NCI-H510A (cell line): ENCODE measurements around the gene RB1.
"Not testable (repeated sequence)": the region's sequence is repeated elsewhere in the genome, so short reads cannot be mapped to it uniquely, and the experiment has no call there.

Experiments used
- DNase-seq: peaks from one replicate; lab custom pipeline; 2025; lab: John Stamatoyannopoulos, UW

RB1 gene

DNA sequence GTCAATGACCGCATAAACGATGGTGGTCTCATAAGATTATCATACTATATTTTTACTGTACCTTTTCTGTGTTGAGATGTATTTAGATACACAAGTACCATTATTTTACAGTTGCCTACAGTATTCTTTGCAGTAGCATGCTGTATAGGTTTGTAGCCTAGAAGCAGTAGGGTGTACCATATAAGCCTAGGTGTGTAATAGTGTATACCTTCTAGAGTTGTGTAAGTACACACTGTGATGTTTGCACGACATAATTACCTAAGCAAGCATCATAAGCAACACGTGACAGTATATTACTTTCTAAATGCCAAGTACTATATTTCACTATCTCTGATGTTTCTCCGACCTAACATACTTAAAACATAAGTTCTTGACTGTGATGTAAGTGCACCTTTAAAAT is 106.6 kb downstream of the RB1 start:
- DNase-seq: no peak

DNA sequence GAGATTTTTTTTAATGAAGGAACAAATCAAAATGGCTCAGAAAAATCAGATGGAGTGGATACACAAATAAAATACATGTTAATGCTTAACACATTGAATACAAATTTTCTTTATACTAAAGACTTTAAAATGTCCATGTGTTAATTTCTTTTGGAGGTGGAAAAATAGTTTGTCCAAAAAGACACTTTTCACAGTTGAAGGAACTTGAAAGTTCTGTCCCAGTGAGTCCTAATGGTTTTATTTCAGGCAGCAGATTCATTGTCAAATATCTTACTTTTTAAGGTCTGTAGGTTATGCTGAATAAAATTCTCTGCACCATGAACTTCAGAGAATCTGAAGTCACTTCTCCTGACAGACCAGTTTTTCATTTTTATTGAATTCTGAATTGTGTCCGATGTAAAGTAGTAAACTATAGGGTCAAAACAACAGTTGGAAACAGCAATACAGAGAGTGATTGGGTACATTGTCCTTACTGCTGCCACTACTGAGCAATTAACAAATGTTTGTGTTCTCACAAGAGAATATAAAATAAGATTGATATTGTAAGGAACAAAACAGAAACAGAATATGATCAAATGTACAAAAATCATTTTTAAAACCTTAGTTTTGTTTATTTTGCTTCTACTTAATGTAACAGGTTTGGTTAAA is 107.7 kb downstream of the RB1 start:
- no peak for DNase-seq

DNA sequence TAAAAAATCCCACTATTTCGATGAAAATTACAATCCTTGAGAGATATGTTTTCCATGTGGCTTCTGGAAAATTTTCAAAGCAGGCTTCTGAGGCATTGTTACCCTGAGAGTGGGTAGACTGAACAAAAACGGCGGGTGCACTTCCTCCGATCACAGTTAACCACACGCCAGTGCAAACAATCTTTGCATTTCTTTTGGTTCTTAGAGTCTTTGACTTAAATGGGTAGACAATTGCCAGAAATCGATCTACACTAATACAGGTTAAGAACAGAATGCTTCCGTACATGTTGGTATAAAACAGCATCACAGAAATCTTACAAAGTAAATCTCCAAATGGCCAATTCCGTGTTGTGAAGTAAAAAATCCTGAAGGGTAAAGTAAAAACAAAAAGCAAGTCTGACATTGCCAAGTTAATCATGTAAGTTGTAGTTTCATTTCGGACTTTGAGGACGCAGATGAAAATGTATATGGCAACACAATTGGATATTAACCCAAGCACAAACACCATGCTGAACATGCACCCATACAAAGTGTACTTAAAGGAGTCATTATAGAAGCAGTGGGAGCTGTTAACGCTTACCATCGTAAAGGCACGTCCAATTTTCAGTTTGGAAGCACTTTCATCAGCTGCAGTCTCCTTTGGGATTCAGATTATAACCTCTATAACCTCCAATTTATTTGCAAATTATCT is 108.4 kb downstream of the RB1 start:
- DNase-seq: no peak

DNA sequence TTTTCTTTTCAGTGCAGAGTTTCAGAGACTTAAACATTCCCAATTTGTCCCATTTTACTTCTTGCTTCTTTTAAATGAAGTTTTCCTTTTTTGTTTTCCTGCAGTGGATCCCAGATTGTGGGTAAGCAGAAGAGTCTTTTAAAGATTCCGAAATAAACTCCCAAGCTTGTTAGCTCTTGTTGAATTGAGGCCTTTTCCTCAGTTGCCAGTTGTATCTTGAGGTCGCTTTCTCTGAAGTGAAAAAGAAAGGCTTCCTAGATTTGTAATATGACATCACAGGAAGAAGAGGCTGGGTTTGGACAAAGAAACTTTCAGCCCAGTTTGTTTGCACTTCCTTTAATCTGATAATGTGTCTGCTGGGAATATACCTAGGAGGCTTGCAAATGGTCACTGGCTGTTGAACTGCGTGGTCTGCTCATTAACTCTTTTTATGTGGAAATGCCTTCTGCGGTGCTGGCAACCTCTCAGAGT is 109.4 kb downstream of the RB1 start, which contains the start of gene LPAR6:
LPAR6 (minus strand) TSS at position 233 of the 471 bp plus-strand sequence. CDS start 690 bp downstream, outside the sequence.
- no peak for DNase-seq

DNA sequence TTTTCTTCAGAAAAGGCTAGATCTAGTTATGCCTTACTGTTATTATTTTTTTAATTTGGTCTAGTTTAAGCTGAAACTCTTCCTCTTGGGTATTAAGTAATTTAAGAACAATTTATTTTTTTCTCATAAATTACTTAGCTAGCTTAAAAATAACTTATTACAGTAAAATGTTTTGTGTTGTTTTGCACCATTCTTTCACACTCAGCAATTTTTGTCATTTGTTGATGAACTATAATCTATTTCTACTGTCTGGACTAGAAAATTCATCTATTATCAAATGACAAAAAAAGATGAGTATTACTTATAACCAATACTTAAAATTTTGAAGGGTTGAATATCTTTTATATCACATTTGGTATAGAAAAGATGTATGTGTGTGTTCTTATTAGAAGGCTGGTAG is 111.0 kb downstream of the RB1 start:
- DNase-seq: no peak

DNA sequence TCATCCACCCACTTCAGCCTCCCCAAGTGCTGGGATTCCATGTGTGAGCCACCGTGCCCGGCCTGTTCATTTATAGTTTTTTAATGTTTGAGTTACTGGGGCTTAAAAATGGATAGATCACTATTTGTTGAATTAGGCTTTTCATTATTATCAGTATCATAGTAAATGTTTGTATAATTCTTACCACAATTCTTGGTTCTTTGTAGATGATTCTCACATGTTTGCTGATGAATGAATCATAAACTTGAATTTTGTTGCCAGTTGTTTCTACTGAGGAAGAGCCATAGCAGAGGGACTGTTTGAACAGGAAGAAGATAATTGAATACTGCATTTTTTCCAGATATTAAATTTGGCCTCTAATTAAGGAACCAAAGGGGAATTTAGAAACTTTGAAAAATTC is 112.0 kb downstream of the RB1 start:
- no peak for DNase-seq

DNA sequence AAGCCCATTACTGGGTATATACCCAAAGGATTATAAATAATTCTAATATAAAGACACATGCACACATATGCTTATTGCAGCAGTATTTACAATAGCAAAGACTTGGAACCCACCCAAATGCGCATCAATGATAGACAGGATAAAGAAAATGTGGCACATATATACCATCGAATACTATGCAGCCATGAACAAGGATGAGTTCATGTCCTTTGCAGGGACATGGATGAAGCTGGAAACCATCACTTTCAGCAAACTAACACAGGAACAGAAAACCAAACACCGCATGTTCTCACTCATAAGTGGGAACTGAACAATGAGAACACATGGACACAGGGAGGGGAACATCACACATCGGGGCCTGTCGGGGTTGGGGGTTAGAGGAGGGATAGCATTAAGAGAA is 118.5 kb downstream of the RB1 start:
- not testable (repeated sequence) for DNase-seq

DNA sequence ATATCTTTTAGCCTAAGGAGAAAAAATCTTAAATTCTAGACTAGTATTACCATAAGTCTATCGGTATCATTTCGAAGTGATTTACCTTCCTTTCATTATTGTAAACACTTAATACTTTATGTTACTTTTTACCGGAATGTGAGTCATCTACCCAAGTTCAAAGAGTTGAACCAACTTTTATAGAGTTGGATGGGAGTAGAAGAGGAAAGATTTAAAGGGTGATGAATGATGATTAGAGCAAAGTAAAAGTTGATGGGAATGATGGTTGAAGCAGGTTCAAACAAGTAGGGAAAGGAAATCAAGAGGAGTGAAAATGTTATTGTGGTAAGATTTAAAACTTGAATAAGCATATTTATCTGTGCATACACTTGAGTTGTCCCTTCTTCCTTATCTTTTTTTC is 120.7 kb downstream of the RB1 start:
- DNase-seq: no peak

DNA sequence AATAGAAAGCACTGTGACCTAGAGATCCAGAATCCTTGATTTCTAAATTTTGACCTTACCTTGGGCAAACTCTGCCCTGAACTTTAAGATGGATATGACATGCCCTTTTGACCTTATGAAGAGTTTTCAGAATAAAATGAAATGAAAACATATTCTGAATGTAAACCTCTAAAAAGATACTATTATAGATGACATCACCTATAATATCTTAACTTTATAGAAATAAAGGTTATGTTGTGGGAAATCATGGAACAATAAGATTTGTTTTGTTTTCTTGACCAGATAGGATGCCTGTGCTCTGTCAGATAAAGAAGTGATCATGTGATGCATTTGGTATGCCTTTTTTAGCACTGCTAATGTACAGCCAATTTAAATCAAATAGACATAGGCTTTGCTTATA is 122.5 kb downstream of the RB1 start:
- DNase-seq: no peak

DNA sequence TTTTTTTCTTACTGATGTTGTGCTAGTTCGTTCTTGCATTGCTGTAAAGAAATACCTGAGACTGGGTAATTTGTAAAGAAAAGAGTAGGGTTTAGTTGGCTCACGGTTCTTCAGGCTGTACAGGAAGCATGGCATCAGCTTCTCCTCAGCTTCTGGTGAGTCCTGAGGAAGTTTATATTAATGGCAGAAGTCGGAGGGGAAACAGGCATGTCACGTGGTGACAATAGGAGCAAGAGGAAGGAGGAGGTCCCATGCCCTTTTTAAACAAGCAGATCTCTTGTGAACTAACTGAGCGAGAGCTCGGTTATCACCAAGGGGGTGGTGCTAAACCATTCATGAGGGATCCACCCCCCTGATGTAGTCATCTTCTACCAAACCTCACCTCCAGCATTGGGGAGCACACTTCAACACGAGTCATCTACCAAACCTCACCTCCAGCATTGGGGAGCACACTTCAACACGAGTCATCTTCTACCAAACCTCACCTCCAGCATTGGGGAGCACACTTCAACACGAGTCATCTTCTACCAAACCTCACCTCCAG is 123.3 kb downstream of the RB1 start:
- not testable (repeated sequence) for DNase-seq

DNA sequence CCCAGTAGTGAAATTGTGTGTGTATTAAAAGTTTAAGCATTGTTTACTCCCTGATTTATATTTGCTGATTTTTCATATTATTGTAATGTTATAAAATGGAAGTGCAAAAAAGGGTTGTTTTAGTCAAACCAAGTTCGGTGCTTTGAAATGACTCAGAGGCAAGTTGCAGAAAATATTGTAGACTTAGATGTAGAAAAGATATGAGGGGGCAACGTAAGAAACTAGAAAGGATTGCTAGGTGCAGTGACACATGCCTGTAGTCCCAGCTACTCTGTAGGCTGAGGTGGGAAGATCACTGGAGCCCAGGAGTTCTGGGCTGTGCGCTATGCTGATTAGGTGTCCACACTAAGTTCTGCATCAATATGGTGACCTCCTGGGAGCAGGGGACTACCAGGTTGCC is 125.5 kb downstream of the RB1 start:
- no peak for DNase-seq

DNA sequence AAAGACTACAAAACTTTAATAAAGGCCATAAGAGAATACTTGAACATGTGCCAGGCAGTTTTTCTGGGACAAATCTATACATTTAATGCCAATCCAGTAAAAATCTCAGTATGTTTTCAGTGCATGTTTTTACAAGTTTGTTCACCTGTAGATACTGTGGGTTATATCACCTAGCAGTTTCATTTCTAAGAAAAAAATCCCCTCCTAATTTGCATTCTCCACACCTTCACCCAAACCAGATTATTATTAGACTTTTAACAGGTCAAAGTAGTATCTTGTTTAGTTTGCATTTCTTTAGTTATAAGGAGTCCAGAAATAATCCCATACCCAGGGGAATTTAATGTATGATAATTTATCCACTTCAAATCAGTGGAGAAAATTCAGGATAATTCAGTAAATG is 126.3 kb downstream of the RB1 start:
- DNase-seq: no peak

DNA sequence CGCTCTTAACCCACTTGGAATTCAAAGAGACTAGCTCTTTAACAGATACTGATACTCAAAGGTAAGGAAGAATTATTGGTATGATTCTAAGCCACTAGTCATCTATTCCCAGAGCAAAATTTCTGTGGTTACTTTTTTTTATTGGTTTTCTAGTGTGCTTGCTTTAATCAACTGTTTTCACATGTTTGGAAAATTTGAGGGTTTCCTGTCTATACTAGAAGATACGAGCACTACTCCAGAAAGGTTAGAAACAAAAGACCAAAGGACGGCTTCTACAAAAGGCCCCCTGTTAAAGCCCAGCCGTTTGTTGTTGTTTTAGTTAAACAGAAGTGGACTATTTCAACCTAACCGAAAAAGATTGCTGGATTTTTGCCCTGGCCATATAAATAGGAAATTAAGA is 127.9 kb downstream of the RB1 start:
- DNase-seq: no peak

DNA sequence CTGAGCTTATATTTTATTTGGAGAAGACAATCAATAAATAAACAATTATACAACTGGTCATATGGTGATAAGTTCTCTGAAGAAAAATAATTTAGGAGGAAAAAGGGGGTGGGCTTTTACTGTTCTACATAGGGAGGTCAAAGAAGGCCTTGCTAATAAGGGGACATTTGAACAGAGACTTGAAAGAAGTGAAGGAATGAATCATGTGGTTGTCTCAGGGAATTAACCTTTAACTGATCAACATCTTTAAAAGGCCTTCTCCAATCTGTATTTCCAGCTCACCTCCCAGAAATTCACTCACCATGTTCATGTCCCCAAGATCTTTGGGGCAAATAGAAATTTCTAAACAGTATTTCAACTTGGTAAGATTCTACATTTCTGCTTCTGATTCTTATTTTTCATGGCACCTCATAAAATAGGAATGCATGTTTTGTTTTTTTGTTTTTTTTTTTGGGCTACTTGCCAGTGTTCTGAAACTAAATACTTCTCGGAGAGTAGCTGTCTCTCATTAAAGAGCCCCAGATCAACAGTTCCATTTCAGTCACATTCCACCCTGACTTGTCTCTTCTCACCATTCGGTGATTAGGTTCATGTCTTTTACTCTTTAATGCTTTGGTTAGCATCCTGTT is 128.6 kb downstream of the RB1 start:
- DNase-seq: no peak

DNA sequence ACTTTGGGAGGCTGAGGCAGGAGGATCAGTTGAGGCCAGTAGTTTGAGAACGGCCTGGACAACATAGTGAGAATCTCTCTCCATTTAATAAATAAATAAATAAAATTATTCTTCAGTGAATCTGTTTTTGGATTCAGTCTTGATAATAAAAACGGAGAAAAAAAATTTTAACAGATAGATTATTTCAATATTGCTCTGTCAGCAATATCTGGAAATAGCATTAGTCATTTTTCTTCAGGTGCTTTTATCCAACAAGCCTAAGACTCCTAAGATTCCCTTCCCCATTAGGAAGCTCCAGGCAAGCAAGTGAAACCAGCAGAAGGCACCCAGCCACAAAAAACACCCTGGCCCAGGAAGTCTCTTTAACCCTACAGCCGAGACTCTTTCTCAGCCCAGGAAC is 130.6 kb downstream of the RB1 start:
- no peak for DNase-seq

DNA sequence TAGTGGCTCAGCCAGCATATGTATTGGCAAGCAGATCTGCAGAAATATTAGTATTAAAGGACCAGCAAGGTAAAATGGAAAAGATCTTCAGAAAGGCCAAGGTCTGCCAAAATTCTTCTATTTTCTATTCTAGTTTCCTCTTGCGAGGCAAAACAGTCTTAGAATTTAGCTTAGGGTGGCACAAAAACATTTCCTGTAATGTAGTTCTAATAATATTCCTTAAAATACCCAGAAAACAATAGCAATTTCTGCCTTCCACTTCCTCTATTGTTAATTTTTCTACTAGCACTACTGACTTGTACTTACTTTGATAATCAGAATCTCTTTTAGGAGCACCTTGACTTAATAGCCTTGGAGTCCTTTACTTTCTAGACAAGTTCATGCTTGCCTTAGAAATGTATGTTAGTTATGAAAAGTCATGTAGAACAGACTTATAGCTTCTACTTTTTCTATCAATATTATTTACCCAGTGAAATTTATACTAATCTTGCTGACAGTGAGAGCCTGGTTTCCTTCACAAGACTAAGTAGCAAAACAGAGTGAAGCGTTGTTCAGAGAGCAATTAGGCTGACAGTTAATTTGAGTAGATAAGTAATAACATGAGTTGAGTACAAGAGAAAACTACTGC is 133.2 kb downstream of the RB1 start:
- no peak for DNase-seq

DNA sequence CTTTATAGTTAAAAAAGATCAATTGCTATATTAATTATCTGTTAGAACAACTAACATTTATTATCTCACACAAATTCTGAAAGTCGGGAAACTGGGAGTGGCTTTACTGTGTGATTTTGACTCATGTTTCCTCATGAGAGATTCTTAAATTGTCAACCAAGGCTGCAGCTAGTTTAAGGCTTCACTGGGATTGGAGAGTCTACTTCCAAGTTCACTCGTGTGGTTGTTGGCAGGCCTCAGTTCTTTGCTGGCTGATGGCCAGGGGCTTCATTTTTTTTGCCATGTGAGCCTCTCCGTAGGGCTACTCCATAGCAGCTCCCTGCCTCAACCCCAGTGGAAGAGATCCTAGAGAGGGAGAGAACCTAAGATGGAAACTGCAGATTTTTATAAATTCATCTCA is 133.8 kb downstream of the RB1 start:
- DNase-seq: no peak

DNA sequence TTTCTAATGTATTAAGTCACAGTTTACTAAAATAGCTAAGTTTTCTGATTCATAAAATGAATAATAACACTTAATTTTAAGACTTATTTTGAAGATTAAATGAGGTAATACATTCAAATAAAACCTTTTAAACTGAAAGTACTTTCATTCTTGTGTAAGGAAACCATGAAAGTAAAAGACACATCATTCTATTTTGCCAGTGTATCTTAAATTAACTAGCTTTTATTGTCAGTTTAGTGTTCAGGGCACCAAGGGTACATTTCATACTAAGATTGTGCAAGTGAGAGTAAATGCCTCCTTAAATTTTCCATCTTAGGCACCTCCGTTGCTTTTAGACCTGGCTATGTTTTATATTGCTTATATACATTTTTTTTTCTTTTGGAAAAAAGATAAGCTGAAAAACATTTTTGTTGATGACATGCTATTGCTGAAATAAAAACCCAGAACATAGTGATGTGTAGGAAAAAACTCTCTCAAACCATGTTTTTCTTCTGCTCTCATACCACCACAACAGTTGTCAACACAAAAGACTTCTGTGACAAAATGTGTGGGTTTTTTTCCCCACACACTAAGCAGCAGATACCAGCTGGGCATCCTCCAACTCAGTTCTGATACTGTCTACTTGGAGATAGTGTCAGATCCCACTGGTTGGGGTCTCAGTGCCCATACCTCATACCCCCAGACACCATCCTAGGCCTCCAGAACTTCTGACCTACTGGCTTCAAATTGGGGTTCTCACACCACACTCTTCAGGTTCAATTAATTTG is 140.1 kb downstream of the RB1 start:
- DNase-seq: no peak

DNA sequence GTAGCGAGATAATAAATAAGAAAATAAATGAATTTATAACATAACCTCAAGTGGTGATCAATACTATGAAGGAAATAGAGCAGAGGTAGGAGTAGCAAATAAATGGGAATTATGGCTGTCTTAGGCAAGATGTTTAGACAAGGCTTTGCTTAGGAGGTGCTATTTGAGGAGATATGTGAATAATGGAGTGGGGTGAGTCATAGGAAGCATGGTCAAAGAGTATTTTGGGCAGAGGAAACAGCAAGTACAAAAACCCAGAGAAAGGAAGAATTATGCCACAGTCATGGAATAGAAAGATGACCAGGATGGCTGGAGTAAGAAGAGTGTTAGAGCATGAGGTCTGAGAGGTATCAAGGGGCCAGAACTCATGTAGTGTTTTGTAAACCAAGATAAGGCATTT is 142.9 kb downstream of the RB1 start:
- no peak for DNase-seq

DNA sequence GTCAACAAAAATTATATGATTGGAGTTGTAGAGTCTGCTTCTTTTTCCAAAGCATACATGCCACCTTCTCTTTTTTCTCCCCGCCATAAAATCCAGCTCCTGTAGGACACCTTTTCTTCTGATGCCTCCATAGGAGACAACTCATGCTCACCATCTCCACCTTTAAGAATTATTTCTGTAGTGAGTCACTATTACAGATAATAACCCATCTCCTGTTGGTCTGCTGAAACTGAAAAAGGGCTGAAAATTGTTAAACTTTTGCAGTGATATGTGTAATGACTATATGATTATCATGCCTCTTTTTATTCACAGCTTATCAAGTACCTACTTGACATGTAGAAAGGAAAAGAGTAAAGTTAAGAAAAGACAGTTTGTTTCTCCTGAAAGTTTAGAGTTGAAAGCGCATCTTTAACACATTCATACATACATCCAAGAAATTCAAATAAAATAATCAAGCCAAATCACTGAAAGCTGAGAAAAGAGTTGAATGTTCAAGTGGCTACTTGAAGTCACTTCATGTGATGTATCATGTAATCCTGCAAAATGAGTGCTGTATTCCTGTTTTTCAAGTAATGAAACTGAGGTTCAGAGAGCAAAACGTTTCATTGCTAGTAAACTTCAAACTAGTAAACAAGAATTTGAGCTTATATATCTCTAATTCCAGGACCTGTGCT is 144.9 kb downstream of the RB1 start:
- no peak for DNase-seq

DNA sequence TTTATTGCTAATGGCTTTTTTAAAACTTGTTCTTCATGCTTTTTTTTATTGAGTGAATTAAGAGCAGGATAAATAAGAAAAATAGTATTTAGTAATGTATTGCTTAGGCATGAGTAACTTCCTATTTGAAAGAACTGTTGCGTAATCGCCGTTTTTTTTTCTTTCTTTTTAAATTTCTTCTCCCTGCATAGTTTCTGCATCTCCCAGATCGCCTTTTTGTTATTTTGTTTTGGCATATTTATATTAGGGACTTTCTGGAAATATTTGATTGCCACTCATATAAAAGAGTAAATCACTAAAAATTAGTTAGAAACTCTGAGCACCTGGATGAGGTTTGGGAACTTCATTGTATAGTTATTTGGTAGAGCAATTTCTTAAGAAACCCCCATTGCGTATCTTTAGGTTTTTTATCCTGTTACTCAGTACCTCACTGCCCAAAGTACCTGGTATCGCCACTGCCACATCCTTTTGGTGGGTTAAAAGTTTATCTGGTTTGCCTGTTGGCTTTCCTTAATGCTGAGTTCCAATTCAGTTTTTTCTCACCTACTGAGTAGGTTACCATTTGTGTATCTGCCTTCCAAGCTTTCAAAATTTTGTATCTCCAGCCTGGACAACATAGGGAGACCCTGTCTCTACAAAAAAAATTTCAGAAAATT is 145.5 kb downstream of the RB1 start:
- no peak for DNase-seq
